ENCODE results near the gene IL17RB.

IL17RB gene

DNA sequence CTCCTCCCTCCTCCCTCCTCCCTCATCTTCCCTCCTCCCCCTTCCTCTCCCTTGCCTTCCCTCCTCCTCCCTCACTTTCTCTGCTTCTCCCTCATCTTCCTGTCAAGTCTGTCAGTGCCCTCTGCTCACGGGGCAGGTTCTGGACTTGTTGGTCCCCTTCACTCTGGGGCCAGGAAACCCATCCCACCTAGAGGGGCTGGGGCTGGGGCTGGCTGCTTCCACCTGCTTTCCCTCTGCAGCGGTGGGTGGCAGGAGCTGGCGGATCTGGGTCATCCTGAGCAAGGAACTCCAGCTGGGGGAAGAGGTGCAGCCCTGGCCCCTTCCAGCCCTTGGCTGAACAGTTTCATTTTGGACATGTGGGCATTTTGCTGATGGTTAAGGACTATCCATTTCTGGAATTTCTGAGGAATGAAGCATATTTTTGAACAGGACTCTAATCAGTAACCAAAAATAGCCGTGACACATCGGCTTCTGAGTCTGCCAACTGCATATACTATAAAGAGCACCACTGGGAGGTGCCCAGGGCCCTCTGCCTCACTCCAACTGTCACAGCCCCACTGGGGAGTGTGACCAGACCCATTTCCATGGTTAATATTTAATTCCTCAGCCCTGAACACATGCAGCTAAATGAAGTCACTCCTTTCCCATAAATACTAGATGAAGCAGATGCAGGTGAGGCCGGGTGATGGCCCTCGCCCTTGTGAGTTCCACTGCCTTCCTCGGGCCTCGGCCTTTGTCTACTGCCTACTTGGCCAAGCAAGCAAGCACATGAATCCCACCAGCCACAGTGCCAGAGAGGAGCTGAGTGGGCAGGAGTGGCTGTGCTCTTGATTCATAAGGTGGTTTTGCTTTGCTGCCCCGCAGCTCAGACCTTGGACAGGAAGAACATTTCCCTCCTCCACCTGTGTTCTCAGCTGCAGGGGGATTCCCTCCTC is 39.9 kb upstream of the IL17RB start:
- Histone ChIP-seq H2AK5ac (ENCODE audit: low read length, severe bottlenecking) (peak overlapping the region; percentile 61), H3K4ac (ENCODE audit: low read depth in 1 of 2, low read length in 2 of 2) (no peak overlapping the region), H3K4me3 (ENCODE audit: insufficient read depth in 1 of 2, low read depth in 1 of 2, low read length in 2 of 2) (no peak overlapping the region), H3K9ac (ENCODE audit: low read length) (peak overlapping the region; percentile 74), H2BK12ac (ENCODE audit: low read length in 2 of 2) (no peak overlapping the region), H2BK15ac (ENCODE audit: low read depth, poor library complexity, severe bottlenecking) (no peak overlapping the region), H3K27me3 (ENCODE audit: control insufficient read depth in 1 of 2, insufficient read depth in 1 of 2, low read length in 2 of 2) (no peaks in the 10 kb centered on the region), H3K4me1 (ENCODE audit: control insufficient read depth, insufficient read depth, low read depth, low read length) (peaks cover 32% of the 10 kb centered on the region), H3K36me3 (ENCODE audit: control insufficient read depth in 1 of 2, insufficient read depth in 2 of 2, low read depth in 1 of 2, low read length in 2 of 2) (no peaks in the 10 kb centered on the region), H3K9me3 (ENCODE audit: control insufficient read depth, low read length) (no peaks in the 10 kb centered on the region), H3K23ac (ENCODE audit: low read length in 2 of 2) (no peak overlapping the region), H3K14ac (ENCODE audit: low read length in 2 of 2) (no peak overlapping the region), H2AFZ (ENCODE audit: low read depth, low read length) (no peak overlapping the region), H3K27ac (ENCODE audit: low read length, poor library complexity, severe bottlenecking) (peak overlapping the region; percentile 73), H3K4me2 (ENCODE audit: low read length, poor library complexity, severe bottlenecking) (peak overlapping the region; percentile 44), H4K8ac (ENCODE audit: low read length) (no peak overlapping the region), H3K18ac (ENCODE audit: low read depth in 1 of 2, low read length in 2 of 2) (no peak overlapping the region), H4K91ac (ENCODE audit: low read length) (no peak overlapping the region), H2BK120ac (ENCODE audit: low read depth, low read length) (no peak overlapping the region), H3K79me1 (replicated peaks; ENCODE audit: low read length, poor library complexity, severe bottlenecking) (no peaks in the 10 kb centered on the region), H2BK5ac (ENCODE audit: low read depth, low read length, poor library complexity, severe bottlenecking) (peak overlapping the region; percentile 84)
- peak; percentile 29 for DNase-seq
- 84% methylated on average over 9 of the region's 10 CpGs for WGBS

DNA sequence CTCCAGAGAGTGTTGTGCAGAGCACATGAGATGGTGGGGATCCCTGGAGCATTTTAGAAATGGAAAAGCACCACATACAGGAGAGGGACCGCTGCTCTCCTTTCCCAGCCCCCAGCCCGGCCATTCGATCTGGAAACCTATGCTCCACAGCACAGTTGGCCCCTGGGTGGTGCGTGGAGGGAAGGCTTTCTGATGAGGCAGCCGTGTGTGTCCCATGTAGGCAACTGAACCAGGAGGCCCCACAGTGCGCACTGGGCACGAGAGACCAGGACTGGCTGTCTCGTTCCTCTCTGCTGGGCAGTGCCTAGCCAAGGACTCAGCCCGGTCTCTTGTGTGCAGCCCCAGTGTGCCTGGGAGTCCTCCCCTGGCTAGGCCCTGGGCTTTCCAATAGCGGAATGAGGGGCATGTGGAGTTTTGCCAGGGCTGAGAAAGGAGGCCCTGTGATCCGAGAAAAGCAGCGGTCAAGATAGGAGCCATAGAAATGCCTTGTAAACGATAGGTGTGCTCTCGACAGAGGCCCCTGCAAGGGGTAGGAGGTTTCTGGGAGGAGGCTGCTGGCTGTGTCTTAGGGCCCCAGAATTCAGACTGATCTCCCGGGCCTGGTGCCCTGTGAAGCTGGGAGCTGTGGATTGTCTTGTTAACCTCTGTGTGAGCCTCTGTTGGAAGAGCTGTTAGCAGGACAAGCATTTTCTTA is 39.1 kb upstream of the IL17RB start:
- no peak overlapping the region for H3K18ac ChIP-seq (ENCODE audit: low read depth in 1 of 2, low read length in 2 of 2)
- H2BK5ac ChIP-seq (ENCODE audit: low read depth, low read length, poor library complexity, severe bottlenecking), result no peak overlapping the region
- no peak overlapping the region for H3K4me2 ChIP-seq (ENCODE audit: low read length, poor library complexity, severe bottlenecking)
- no peak overlapping the region for H2AFZ ChIP-seq (ENCODE audit: low read depth, low read length)
- DNase-seq, result no peak
- no peak overlapping the region for H3K14ac ChIP-seq (ENCODE audit: low read length in 2 of 2)
- peak overlapping the region; percentile 58 for H3K27ac ChIP-seq (ENCODE audit: low read length, poor library complexity, severe bottlenecking)
- peak overlapping the region in 1 of 2 experiments; percentile 20 for H3K23ac ChIP-seq (ENCODE audit: low read length in 2 of 2)
- no peak overlapping the region for H2BK12ac ChIP-seq (ENCODE audit: low read length in 2 of 2)
- peak overlapping the region; percentile 49 for H2AK5ac ChIP-seq (ENCODE audit: low read length, severe bottlenecking)
- H3K4me1 ChIP-seq (ENCODE audit: control insufficient read depth, insufficient read depth, low read depth, low read length), result peaks cover 32% of the 10 kb centered on the region
- no peak overlapping the region for H2BK15ac ChIP-seq (ENCODE audit: low read depth, poor library complexity, severe bottlenecking)
- WGBS, result 91% methylated on average over 15 of the region's 15 CpGs
- peak overlapping the region; percentile 55 for H3K9ac ChIP-seq (ENCODE audit: low read length)
- H3K4me3 ChIP-seq (ENCODE audit: insufficient read depth in 1 of 2, low read depth in 1 of 2, low read length in 2 of 2), result no peak overlapping the region
- no peak overlapping the region for H4K8ac ChIP-seq (ENCODE audit: low read length)
- H3K79me1 ChIP-seq (replicated peaks; ENCODE audit: low read length, poor library complexity, severe bottlenecking), result no peaks in the 10 kb centered on the region
- H4K91ac ChIP-seq (ENCODE audit: low read length), result no peak overlapping the region
- H3K36me3 ChIP-seq (ENCODE audit: control insufficient read depth in 1 of 2, insufficient read depth in 2 of 2, low read depth in 1 of 2, low read length in 2 of 2), result no peaks in the 10 kb centered on the region
- no peak overlapping the region for H3K4ac ChIP-seq (ENCODE audit: low read depth in 1 of 2, low read length in 2 of 2)
- H3K9me3 ChIP-seq (ENCODE audit: control insufficient read depth, low read length), result no peaks in the 10 kb centered on the region
- no peak overlapping the region for H2BK120ac ChIP-seq (ENCODE audit: low read depth, low read length)
- no peaks in the 10 kb centered on the region for H3K27me3 ChIP-seq (ENCODE audit: control insufficient read depth in 1 of 2, insufficient read depth in 1 of 2, low read length in 2 of 2)

DNA sequence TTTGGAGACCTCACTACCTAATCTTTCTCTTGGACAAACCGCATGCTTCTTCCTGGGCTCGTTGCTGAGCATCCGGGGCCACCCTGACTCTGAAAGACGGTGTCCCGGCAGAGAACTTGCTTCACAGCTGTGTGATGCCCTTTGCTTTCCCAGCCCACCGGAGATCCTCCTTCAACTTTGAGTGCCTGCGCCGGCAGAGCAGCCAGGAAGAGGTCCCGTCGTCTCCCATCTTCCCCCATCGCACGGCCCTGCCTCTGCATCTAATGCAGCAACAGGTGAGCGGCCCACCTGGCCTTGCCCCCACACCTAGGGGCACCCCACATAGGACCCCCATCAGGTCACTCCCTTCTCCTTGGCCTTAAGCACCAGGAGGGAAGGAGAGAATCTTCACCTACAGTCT is 37.9 kb upstream of the IL17RB start:
- Histone ChIP-seq H3K9me3 (ENCODE audit: control insufficient read depth, low read length) (no peaks in the 10 kb centered on the region), H2AFZ (ENCODE audit: low read depth, low read length) (no peak overlapping the region), H3K4me1 (ENCODE audit: control insufficient read depth, insufficient read depth, low read depth, low read length) (peaks cover 32% of the 10 kb centered on the region), H2AK5ac (ENCODE audit: low read length, severe bottlenecking) (no peak overlapping the region), H3K23ac (ENCODE audit: low read length in 2 of 2) (no peak overlapping the region), H3K14ac (ENCODE audit: low read length in 2 of 2) (no peak overlapping the region), H2BK15ac (ENCODE audit: low read depth, poor library complexity, severe bottlenecking) (no peak overlapping the region), H3K27ac (ENCODE audit: low read length, poor library complexity, severe bottlenecking) (no peak overlapping the region), H3K9ac (ENCODE audit: low read length) (no peak overlapping the region), H2BK120ac (ENCODE audit: low read depth, low read length) (no peak overlapping the region), H3K18ac (ENCODE audit: low read depth in 1 of 2, low read length in 2 of 2) (no peak overlapping the region), H3K27me3 (ENCODE audit: control insufficient read depth in 1 of 2, insufficient read depth in 1 of 2, low read length in 2 of 2) (no peaks in the 10 kb centered on the region), H3K4ac (ENCODE audit: low read depth in 1 of 2, low read length in 2 of 2) (no peak overlapping the region), H3K79me1 (replicated peaks; ENCODE audit: low read length, poor library complexity, severe bottlenecking) (no peaks in the 10 kb centered on the region), H4K8ac (ENCODE audit: low read length) (no peak overlapping the region), H3K4me3 (ENCODE audit: insufficient read depth in 1 of 2, low read depth in 1 of 2, low read length in 2 of 2) (no peak overlapping the region), H2BK12ac (ENCODE audit: low read length in 2 of 2) (no peak overlapping the region), H2BK5ac (ENCODE audit: low read depth, low read length, poor library complexity, severe bottlenecking) (no peak overlapping the region), H4K91ac (ENCODE audit: low read length) (no peak overlapping the region), H3K36me3 (ENCODE audit: control insufficient read depth in 1 of 2, insufficient read depth in 2 of 2, low read depth in 1 of 2, low read length in 2 of 2) (no peaks in the 10 kb centered on the region), H3K4me2 (ENCODE audit: low read length, poor library complexity, severe bottlenecking) (no peak overlapping the region)
- no peak for DNase-seq
- WGBS, result 96% methylated on average over 13 of the region's 13 CpGs

DNA sequence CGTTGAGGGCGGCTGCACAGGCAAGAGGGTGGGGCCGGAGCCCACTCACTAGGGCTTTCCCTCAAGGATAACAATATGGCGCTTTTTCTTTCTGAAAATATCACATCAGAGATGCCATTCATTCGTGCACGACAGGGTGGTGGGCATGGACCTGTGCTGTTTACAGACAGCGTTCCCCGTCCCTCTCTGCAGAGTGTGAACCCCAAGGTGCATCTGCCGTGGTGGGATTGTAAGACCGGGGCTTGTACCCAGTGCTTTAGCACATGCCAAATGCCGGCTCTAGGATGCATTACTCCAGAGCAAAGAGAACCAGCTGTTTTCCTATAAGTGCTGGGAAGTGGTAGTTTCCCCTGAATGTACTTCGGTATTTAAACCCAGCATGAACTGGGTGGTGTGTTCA is 37.1 kb upstream of the IL17RB start:
- Histone ChIP-seq H4K8ac (ENCODE audit: low read length) (no peak overlapping the region), H3K18ac (ENCODE audit: low read depth in 1 of 2, low read length in 2 of 2) (no peak overlapping the region), H3K14ac (ENCODE audit: low read length in 2 of 2) (no peak overlapping the region), H3K9ac (ENCODE audit: low read length) (no peak overlapping the region), H2AFZ (ENCODE audit: low read depth, low read length) (no peak overlapping the region), H2BK5ac (ENCODE audit: low read depth, low read length, poor library complexity, severe bottlenecking) (no peak overlapping the region), H2BK120ac (ENCODE audit: low read depth, low read length) (no peak overlapping the region), H2AK5ac (ENCODE audit: low read length, severe bottlenecking) (no peak overlapping the region), H3K27me3 (ENCODE audit: control insufficient read depth in 1 of 2, insufficient read depth in 1 of 2, low read length in 2 of 2) (no peaks in the 10 kb centered on the region), H3K9me3 (ENCODE audit: control insufficient read depth, low read length) (no peaks in the 10 kb centered on the region), H2BK15ac (ENCODE audit: low read depth, poor library complexity, severe bottlenecking) (no peak overlapping the region), H3K4me2 (ENCODE audit: low read length, poor library complexity, severe bottlenecking) (no peak overlapping the region), H3K27ac (ENCODE audit: low read length, poor library complexity, severe bottlenecking) (no peak overlapping the region), H3K36me3 (ENCODE audit: control insufficient read depth in 1 of 2, insufficient read depth in 2 of 2, low read depth in 1 of 2, low read length in 2 of 2) (no peaks in the 10 kb centered on the region), H3K79me1 (replicated peaks; ENCODE audit: low read length, poor library complexity, severe bottlenecking) (no peaks in the 10 kb centered on the region), H2BK12ac (ENCODE audit: low read length in 2 of 2) (no peak overlapping the region), H3K4me1 (ENCODE audit: control insufficient read depth, insufficient read depth, low read depth, low read length) (peaks cover 29% of the 10 kb centered on the region), H3K4ac (ENCODE audit: low read depth in 1 of 2, low read length in 2 of 2) (no peak overlapping the region), H3K4me3 (ENCODE audit: insufficient read depth in 1 of 2, low read depth in 1 of 2, low read length in 2 of 2) (no peak overlapping the region), H4K91ac (ENCODE audit: low read length) (no peak overlapping the region), H3K23ac (ENCODE audit: low read length in 2 of 2) (no peak overlapping the region)
- no peak for DNase-seq
- 92% methylated on average over 12 of the region's 12 CpGs for WGBS
